ENCODE measurements around the gene FMO5.

The FMO5 gene

GRCh38 chr1:147270721-147271120, 45.6 kb upstream of the FMO5 start:
- Histone ChIP-seq H3K27me3 (ENCODE audit: insufficient read depth, poor library complexity, severe bottlenecking) (no peaks in the 10 kb centered on the region), H3K27ac (replicated peaks) (no peak overlapping the region), H3K4me3 (replicated peaks; ENCODE audit: insufficient read depth, low read length) (no peak overlapping the region)
- TF ChIP-seq POLR2AphosphoS5 (IDR thresholded peaks at IDR 0.05; ENCODE audit: low read depth): no peak
- no peak for TF ChIP-seq GABPA (IDR thresholded peaks at IDR 0.05; ENCODE audit: low read depth)
- no peak for TF ChIP-seq SPI1 (IDR thresholded peaks at IDR 0.05; ENCODE audit: borderline replicate concordance, low read depth)
- TF ChIP-seq CTCF (IDR thresholded peaks at IDR 0.05; ENCODE audit: insufficient read depth, low read length): no peak
- no peak for TF ChIP-seq REST (IDR thresholded peaks at IDR 0.05; ENCODE audit: insufficient replicate concordance, low read depth)
- DNase-seq (ENCODE audit: low read depth in 1 of 2, low spot score in 1 of 2): no peak

- no peak for DNase-seq (ENCODE audit: low read depth in 1 of 2, low spot score in 1 of 2)
- H3K27ac ChIP-seq (replicated peaks): no peak overlapping the region
- no peak for TF ChIP-seq SPI1 (IDR thresholded peaks at IDR 0.05; ENCODE audit: borderline replicate concordance, low read depth)
- no peak for TF ChIP-seq REST (IDR thresholded peaks at IDR 0.05; ENCODE audit: insufficient replicate concordance, low read depth)
- no peak for TF ChIP-seq POLR2AphosphoS5 (IDR thresholded peaks at IDR 0.05; ENCODE audit: low read depth)
- TF ChIP-seq GABPA (IDR thresholded peaks at IDR 0.05; ENCODE audit: low read depth): no peak
- no peak for TF ChIP-seq CTCF (IDR thresholded peaks at IDR 0.05; ENCODE audit: insufficient read depth, low read length)
Measured at GRCh38 chr1:147267711-147268110, 42.6 kb upstream of the FMO5 start.

GRCh38 chr1:147266381-147266780, 41.2 kb upstream of the FMO5 start:
- H3K27ac ChIP-seq (replicated peaks): no peak overlapping the region
- H3K27me3 ChIP-seq (ENCODE audit: insufficient read depth, poor library complexity, severe bottlenecking): no peaks in the 10 kb centered on the region
- TF ChIP-seq POLR2AphosphoS5 (IDR thresholded peaks at IDR 0.05; ENCODE audit: low read depth) (no peak), GABPA (IDR thresholded peaks at IDR 0.05; ENCODE audit: low read depth) (no peak), SPI1 (IDR thresholded peaks at IDR 0.05; ENCODE audit: borderline replicate concordance, low read depth) (no peak), CTCF (IDR thresholded peaks at IDR 0.05; ENCODE audit: insufficient read depth, low read length) (no peak), REST (IDR thresholded peaks at IDR 0.05; ENCODE audit: insufficient replicate concordance, low read depth) (no peak)
- H3K4me3 ChIP-seq (replicated peaks; ENCODE audit: insufficient read depth, low read length): no peak overlapping the region
- DNase-seq (ENCODE audit: low read depth in 1 of 2, low spot score in 1 of 2): no peak

More at GRCh38 chr1:147267711-147268110, 42.6 kb upstream of the FMO5 start:
- Histone ChIP-seq H3K27me3 (ENCODE audit: insufficient read depth, poor library complexity, severe bottlenecking) (no peaks in the 10 kb centered on the region), H3K4me3 (replicated peaks; ENCODE audit: insufficient read depth, low read length) (no peak overlapping the region)
